Superior temporal gyrus (tissue), 1 donor: ENCODE data around the gene FUT7.
A peak's percentile ranks its signal among the peaks of the same experiment; 100 is the strongest.

ENCODE experiments used
- DNase-seq: peaks from one replicate; pipeline ENCODE4 v3.0.0-alpha.2; 2016; ENCODE audit errors: extremely low spot score

Gene FUT7

GRCh38 chr9:137049544-137050449 lies 17.9 kb upstream of the FUT7 start:
- DNase-seq, result peak; percentile 86

GRCh38 chr9:137048655-137049543 lies 17.0 kb upstream of the FUT7 start:
- no peak for DNase-seq

DNA sequence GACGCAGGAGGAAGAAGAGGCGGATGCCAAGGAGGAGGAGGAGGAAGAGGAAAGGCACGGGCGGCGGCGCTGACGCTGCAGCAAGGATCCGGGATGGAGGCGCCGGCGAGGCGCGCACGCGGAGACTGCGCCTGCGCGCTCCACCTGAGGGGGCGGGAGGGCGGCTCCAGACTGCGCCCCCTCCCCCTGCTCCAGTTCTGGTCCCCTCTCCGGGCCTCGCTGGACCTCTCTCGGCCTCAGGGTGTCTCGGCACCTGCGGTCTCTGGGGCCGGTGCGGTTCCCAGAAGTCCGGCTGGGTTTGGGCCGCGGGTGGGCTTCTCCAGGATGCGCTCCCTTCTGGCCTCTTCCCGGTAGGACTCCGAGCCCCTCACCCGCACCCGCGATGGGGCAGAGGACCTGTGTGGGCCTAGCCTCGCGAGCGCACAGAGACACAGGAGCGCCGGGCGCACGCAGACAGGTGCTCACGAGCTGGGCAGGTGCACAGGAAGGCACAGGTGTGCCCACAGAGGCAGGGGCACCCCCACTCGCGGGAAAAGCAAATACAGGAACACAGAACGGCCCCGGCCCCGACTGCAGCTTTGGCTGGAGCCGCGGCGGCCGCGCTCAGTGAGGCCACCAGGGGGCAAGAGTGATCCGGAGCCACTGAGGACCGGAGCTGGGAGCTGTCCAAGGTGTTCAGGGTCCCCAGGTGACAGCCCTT lies 14.3 kb upstream of the FUT7 start, which contains the start of gene NPDC1:
TSS of gene NPDC1 (minus strand) at position 90 of the 700 bp plus-strand sequence. CDS start 188 bp downstream, outside the sequence.
- peak; percentile 79 for DNase-seq

DNA sequence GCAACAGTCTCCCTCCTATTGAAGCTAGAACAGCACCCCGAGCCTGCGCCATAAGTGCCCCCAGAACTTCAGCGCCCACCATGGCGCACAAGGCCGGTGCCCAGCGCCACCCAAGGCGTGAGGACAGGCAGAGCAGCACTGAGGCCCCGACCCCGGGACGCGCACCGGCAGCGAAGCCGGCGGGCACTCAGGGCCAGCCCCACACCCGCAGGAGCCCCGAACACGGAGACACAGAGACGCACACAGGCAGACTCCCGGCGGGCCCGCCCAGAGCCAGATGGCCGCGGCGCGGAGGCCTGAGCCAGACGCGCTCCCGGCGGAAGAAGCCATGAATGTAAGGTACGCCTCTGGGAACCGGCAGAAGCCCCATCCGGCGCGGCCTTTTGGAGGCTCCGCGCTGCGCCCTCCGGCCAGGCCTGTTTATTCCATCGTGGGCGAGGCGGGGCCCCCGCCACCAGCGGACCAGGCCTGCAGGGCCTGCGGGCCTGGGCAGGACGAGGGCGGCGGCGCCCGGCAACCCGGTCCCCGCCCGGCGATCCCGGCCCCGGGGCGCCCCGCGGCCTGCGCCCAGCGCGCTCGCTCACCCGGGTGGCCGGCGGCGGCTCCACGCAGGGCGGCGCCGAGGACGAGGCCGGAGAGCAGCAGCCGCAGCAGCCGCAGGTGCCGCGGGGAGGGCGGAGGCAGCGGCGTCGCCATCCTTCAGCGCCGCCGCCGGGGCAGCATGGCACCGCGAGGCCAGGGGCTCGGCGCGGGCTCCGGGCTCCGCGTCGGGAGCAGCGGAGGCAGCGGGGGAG lies 13.6 kb upstream of the FUT7 start:
- peak; percentile 29 for DNase-seq

- DNase-seq, result no peak
Measured at GRCh38 chr9:137044502-137045177, 12.8 kb upstream of the FUT7 start.

GRCh38 chr9:137044037-137044436 lies 12.1 kb upstream of the FUT7 start:
- no peak for DNase-seq

DNA sequence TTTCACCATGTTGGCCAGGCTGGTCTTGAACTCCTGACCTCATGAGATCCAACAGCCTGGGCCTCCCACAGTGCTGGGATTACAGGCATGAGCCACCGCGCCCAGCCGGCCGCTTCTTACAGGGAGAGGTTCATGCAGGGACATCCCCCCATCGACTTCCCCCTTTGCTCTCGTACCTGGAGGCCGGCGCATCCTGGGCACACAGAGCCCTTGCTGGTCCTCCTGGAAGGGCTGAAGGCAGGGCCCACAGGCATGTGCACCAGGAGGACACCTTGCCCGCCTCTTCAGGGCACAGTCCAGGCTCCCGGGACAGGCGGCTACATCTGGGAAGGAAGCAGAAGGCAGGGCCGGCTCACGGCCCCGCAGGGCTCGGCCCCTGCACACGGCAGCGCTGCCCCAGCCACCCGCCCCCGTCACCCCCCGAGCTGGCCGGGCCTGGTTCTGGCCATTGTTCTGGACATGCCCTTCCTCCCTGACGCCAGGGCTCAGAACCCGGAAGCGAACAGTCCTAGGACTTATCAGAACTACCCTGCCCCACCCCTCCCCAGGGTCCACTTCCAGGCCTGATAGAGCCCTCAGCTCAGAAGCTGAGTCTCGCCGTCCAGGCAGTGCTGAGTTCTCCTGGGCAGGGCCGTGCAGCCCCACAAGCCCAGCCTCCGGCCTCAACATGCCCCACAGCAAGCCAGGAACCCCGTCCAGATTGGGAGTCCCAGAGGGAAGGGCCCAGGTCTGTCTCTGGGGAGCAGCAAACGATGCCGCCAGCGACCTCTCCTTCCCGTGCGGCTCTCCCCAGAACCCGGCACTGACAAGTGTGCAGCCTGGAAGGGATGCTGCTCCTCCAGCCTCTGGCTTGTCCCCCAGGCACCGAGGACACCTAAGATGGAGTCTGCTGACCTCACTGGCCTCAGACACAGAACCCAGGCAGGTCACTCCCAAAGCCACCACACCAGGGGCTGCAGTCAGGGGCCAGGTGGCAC lies 11.2 kb upstream of the FUT7 start:
- DNase-seq, result no peak

DNA sequence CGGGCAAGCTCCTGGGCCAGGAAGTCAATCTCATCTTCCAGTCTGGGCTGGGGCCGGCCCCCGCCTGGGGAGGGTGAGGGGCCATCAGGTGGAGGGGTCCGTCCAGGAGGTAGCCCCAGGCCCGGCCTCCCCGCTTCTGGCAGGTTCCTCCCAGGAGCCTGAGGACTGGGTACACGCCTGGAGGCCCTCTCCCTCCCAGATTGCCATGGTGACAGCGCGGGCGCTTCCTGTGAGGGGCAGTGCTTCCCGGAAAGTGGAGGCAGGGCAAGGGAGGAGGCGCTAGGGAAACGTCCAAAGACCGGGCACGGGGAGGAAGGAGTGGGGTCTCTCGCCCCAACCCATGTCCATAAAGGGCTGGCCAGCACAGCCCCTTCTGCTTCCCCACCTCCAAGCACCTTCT lies 9.2 kb upstream of the FUT7 start:
- no peak for DNase-seq

DNA sequence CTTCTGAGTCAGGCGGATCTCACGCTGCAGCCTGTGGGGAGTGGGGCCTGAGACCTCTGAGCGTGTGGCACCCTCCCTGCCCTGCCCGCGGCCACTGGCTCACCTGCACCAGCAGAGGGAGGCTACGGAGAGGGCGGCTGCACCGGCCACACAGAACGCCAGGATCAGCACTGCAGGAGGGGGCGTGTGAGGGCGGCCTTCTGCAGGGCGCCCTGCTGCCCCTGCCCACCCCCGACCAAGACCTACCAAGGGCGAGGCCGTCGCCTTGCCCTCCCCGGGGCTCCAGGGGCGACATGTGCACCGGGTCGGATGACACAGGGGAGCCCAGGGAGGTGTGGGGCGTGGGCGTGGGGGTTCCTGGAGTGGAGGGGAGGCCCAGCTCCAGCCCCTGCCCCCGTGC lies 8.7 kb upstream of the FUT7 start:
- no peak for DNase-seq

DNA sequence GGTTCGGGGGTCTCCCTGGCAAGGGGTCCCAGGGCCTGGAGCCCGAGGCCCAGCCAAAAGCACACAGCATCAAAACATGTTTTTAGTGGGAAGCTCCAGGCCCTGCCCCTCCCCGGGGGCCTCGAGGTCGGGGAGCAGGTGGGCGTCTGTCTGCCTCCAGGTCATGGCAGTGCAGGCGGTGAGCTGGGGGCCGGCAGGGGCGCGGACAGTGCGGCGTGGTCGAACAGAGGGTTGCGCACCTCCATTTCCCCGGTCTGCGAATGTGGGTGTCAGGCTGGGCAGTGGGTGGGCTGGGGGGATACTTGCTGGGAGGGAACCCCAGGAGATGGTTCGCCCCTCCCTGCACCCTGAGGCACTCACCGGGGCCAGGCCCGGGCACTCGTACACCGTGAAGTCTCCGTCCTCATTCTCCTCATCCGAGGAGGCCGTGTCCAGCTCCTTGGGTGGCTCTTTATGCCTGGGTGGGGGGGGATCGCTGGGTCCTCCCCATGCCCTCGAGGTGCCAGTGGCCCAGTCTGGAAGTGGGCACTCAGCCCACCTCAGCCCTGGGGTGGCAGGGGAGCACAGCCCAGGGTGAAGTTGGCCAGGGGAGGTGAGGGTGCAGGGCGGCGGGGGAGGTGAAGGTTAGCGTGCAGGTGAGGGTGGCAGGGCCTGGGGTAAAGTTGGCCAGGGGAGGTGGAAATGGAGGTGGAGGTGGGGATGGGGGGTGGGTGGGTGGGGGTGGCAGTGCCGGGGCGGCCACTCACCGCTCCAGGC lies 7.9 kb upstream of the FUT7 start:
- no peak for DNase-seq

DNA sequence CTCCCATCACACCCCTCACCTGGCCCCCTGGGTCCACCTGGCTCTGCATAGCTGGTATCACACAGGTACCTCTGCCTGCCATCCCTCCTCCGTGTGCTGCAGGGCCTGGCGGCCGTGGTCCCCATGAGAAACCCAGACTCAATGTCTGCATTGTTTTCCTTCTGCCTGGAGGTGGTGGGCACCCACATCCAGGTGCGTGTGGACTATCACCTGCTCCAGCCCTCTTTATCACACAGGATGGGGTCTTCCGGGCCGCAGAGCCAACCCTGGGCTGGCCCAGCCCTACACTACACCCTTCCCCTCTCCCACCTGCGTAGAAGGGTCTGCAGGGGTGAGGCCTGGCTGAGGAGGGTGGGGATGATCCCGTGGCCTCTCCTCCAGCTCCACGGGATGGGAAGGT lies 7.0 kb upstream of the FUT7 start:
- no peak for DNase-seq

GRCh38 chr9:137037483-137037882 lies 5.6 kb upstream of the FUT7 start:
- DNase-seq, result no peak

- DNase-seq, result no peak
Measured at GRCh38 chr9:137037035-137037434, 5.1 kb upstream of the FUT7 start.

- DNase-seq, result no peak
Measured at GRCh38 chr9:137035937-137036336, 4.0 kb upstream of the FUT7 start.

GRCh38 chr9:137035507-137035834 lies 3.6 kb upstream of the FUT7 start:
- no peak for DNase-seq

GRCh38 chr9:137034709-137035506 lies 3.0 kb upstream of the FUT7 start:
- DNase-seq, result peak; percentile 92

GRCh38 chr9:137034039-137034708 lies 2.3 kb upstream of the FUT7 start:
- no peak for DNase-seq
